Anterior cingulate cortex (tissue), 58 donors: ENCODE data around the gene PDZD2.
"Not testable (repeated sequence)": the region's sequence is repeated elsewhere in the genome, so short reads cannot be mapped to it uniquely, and the experiment has no call there.

ENCODE experiments used
- DNase-seq, 58 donors: peaks; one replicate each; lab custom pipeline; 2025; lab: John Stamatoyannopoulos, UW

The PDZD2 gene

DNA sequence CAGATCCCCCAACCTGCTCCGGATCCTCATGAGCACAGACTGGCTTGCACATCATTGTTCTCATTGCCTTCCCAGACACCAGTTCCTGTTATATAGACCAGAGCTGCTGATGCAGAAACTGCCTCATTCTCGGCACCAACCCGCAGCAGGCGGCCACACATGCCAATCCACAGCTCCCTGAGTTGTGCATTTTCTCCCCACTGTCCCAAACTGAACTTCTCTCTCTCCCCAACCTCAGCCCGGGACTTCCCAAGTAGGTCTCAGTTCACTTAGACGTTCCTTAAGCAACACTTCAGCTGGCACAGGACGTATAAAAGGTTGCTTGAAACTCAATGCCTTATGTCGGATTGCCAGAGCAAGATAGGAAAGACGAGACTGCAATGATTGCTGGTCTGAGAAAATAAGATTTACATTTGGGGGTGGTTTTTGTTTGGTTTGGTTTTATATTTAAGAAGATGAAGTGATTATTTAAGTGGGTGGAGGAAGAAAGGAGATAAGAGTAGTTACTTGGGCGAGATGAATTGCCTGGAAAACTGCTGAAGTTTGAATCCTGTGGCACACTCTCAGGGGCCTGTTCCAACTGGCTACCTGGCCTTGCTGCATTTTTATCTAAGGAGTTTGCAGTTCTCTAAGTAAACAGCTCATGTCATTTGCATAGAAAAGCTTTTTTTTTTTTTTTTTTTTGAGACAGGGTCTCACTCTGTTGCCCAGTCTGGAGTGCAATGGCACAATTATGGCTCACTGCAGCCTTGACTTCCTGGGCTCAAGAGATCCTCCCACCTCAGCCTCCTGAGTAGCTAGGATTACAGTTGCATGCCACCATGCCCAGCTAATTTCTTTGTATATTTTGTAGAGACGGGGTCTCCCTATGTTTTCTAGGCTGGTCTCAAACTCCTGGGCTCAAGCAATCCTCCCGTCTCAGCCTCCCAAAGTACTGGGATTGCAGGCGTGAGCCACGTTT is 379.8 kb downstream of the PDZD2 start:
- peak in 2 of 58 donors; percentile 35 to 42 for DNase-seq

- DNase-seq = no peak
Observed at GRCh38 chr5:32020271-32020670, 381.3 kb downstream of the PDZD2 start.

- no peak for DNase-seq
Observed at GRCh38 chr5:32020946-32021345, 382.0 kb downstream of the PDZD2 start.

DNA sequence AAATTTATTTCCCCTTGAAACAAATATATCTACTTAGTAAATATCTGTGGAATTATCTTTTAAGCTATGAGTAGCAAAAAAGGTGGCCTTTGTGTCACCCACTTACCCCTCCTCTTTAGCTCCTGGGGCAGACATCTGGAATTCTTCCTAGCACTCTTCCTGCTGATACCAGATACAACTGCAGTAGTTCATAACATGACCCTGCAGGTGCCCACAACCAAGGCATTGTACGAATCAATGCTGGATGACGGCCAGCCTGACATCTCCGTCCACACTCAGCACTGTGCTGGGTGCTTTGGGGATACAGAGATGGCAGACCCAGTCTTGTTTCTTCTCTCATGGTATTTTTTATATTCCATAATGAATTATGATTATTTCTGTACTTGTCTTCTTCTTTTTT is 382.8 kb downstream of the PDZD2 start:
- peak in 19 of 58 donors; percentile 4 to 37 (median 16) for DNase-seq

- DNase-seq = no peak
Observed at GRCh38 chr5:32022638-32023037, 383.7 kb downstream of the PDZD2 start.

DNA sequence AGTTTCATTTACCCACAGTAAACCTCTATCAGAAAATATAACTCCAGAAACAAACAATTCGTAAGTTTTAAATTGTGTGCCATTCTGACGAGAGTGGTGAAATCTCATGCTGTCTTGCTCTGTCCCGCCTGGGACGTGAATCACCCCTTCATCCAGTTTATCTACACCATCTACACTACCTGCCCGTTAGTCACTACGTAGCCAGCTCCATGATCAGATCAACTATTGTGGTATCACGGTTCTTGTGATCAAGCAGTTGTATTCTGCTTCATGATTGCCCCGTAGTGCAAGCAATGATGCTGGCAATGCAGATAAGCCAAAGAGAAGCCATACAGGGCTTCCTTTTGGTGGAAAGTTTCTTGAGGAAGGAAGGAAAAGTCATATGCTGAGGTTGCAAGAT is 384.9 kb downstream of the PDZD2 start:
- DNase-seq = no peak

DNA sequence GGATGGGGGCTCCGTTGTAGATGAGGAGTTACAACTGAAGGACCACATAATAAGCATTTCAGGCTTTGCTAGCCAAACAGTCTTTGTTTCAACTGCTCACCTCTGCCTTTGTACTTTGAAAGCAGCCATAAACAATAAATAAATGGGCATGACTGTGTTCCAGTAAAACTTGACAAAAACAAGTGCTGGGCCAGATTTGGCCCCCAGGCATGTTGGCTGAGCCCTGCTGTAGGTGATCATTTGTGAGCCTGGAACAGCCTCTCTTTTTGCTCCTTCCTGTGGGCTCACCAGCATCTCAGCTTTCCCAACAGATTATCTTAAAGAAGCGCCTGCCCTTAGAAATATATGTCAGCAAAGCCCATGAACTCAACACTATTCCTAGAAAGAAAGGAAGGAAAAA is 385.8 kb downstream of the PDZD2 start:
- DNase-seq = no peak

GRCh38 chr5:32027093-32027716 is 388.3 kb downstream of the PDZD2 start:
- peak in 39 of 58 donors; percentile 11 to 85 (median 48) for DNase-seq

- peak in 20 of 58 donors; percentile 18 to 85 (median 48) for DNase-seq
Observed at GRCh38 chr5:32027717-32028458, 389.0 kb downstream of the PDZD2 start.

- DNase-seq = no peak
Observed at GRCh38 chr5:32029261-32029660, 390.3 kb downstream of the PDZD2 start.

GRCh38 chr5:32029781-32030180 is 390.9 kb downstream of the PDZD2 start:
- no peak for DNase-seq

DNA sequence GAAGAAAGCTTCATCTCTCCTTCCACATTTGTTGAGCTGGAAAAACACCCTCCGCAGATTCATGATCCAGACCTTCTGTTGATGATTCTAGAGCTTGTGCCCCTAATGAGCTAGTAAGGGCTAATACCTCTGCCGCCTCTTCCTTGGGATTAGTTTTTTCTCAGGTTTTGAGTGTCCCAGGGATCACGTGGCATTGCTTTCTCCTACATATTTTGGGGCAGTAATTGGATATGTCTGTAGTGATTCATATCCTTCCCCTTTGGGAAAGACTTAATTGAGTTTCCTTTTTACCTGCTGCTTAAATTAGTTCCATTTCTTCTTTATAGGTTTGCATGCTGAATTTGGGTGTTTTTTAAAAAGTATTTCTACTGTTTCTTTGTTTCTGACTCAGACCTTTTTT is 391.3 kb downstream of the PDZD2 start:
- no peak for DNase-seq

GRCh38 chr5:32030686-32031085 is 391.8 kb downstream of the PDZD2 start:
- no peak for DNase-seq

GRCh38 chr5:32031089-32031488 is 392.2 kb downstream of the PDZD2 start:
- DNase-seq = no peak

DNA sequence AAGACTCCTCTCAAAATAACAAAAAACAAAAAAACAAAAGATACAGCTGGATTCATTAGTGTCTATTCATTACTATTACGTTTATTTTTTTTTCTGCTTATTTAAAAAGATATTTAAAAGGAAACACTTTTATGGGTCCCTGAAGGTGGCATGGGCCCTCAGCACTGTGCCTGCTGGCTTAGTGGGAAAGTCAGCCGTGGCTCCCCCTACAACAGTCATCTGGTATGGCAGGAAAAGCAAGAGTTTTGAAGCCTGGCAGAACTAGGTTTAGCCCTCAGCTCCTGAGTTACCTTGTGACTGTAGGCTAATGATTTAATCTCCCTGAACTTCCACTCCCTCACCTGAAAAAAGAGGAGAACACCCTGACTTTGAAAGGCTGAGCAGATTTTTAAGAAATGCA is 399.6 kb downstream of the PDZD2 start:
- no peak for DNase-seq

GRCh38 chr5:32039133-32039532 is 400.2 kb downstream of the PDZD2 start:
- DNase-seq = not testable (repeated sequence)

DNA sequence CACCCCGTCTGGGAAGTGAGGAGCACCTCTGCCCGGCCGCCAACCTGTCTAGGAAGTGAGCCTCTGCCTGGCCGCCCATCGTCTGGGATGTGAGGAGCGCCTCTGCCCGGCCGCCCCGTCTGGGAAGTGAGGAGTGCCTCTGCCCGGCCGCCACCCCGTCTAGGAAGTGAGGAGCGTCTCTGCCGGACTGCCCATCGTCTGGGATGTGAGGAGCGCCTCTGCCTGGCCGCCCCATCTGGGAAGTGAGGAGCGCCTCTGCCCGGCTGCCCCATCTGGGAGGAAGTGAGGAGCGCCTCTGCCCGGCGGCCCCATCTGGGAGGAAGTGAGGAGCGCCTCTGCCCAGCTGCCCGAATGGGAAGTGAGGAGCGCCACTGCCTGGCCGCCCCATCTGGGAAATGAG is 400.7 kb downstream of the PDZD2 start:
- DNase-seq = not testable (repeated sequence)

- DNase-seq = not testable (repeated sequence)
Observed at GRCh38 chr5:32040181-32040695, 401.3 kb downstream of the PDZD2 start.

GRCh38 chr5:32042551-32042961 is 403.6 kb downstream of the PDZD2 start:
- no peak for DNase-seq

DNA sequence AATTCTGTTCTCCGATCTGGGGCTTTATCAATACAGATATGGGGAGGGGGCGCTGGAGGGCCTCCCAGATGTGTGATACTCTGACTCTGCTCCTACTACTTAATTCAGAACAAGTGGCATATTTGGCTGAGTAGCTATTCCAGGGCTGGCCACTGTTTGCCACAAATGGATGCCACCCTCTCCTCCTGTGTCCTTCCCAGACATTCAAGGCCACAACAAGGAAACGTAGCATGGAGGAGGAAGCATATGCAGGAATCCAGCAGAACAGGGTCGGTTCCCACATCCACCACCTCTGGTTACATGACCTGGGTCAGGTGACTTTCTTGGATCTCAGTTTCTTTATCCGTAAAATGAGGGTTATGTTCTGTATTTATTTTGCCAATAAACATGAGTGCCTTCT is 404.2 kb downstream of the PDZD2 start:
- no peak for DNase-seq

DNA sequence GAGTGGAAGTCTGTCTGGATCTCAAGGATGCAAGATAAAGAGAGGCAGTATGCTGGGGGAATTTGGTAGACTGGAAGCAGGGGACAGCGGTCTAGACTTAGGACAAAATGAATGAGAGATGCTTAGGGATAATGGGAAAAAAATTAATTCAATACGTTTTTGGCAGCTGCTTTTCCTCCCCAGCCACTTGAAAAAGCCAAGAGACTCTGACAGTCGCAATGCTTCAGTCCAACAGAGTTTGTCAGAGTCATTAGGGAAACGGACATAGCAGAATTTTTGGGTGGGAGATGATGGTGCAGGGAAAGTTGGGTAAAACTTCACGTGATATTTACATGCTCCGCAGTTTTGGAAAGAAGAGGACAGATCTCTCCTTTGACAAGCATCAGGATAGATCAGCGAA is 405.5 kb downstream of the PDZD2 start:
- no peak for DNase-seq
